ENCODE results near the gene RNF180.
"Not testable (repeated sequence)": the region's sequence is repeated elsewhere in the genome, so short reads cannot be mapped to it uniquely, and the experiment has no call there.

Gene RNF180

GRCh38 chr5:64407103-64407825 lies 241.6 kb downstream of the RNF180 start:
- not testable (repeated sequence) for DNase-seq

- DNase-seq, result no peak
Measured at GRCh38 chr5:64417390-64417789, 251.7 kb downstream of the RNF180 start.

GRCh38 chr5:64418013-64418412 lies 252.4 kb downstream of the RNF180 start:
- no peak for DNase-seq
